BE2C (cell line): Measurements from ENCODE around the gene PIGT.

Experiments used
- DNase-seq: peaks from one replicate; pipeline ENCODE4 v3.0.0-alpha.2; 2020
- H3K27me3 ChIP-seq: fragments of 250-450 bp; sonication (Bioruptor Pico); 2 replicates; pipeline ENCODE4 v1.5.1; 2020; ENCODE audit warnings: mild to moderate bottlenecking
- H3K36me3 ChIP-seq: fragments of 250-450 bp; sonication (Bioruptor Pico); 2 replicates; pipeline ENCODE4 v1.5.1; 2020; ENCODE audit warnings: mild to moderate bottlenecking
- H3K4me1 ChIP-seq: fragments of 250-450 bp; sonication (Bioruptor Pico); 2 replicates; pipeline ENCODE4 v1.5.1; 2020
- H3K4me3 ChIP-seq: 2 replicates; pipeline ENCODE4 v1.5.1; 2011; ENCODE audit warnings: low read depth, low read length
- H3K9me3 ChIP-seq: fragments of 250-450 bp; sonication (Bioruptor Pico); 2 replicates; pipeline ENCODE4 v1.5.1; 2020
- CTCF ChIP-seq: IDR thresholded peaks from 2 replicates; pipeline ENCODE4 v1.5.1; 2012; ENCODE audit warnings: mild to moderate bottlenecking, low read depth, low read length

The PIGT gene

GRCh38 chr20:45463709-45464108 lies 47.8 kb downstream of the PIGT start:
- H3K9me3 ChIP-seq = no peaks in the 10 kb centered on the region
- no peaks in the 10 kb centered on the region for H3K36me3 ChIP-seq
- DNase-seq = no peak
- TF ChIP-seq CTCF = no peak
- H3K27me3 ChIP-seq = peaks cover 79% of the 10 kb centered on the region
- no peak overlapping the region for H3K4me3 ChIP-seq
- H3K4me1 ChIP-seq = no peaks in the 10 kb centered on the region

GRCh38 chr20:45465491-45466266 lies 49.7 kb downstream of the PIGT start:
- no peak for DNase-seq
- no peaks in the 10 kb centered on the region for H3K4me1 ChIP-seq
- no peaks in the 10 kb centered on the region for H3K36me3 ChIP-seq
- no peaks in the 10 kb centered on the region for H3K9me3 ChIP-seq
- no peak overlapping the region for H3K4me3 ChIP-seq
- H3K27me3 ChIP-seq = peaks cover 82% of the 10 kb centered on the region
- TF ChIP-seq CTCF = no peak

- Histone ChIP-seq H3K4me3 (no peak overlapping the region), H3K27me3 (peaks cover 85% of the 10 kb centered on the region), H3K36me3 (no peaks in the 10 kb centered on the region), H3K4me1 (no peaks in the 10 kb centered on the region), H3K9me3 (0 out of 2 replicates have a peak, but pooled peaks cover under 1% of the 10 kb centered on the region)
- no peak for DNase-seq
- no peak for TF ChIP-seq CTCF
These were observed 51.2 kb downstream of the PIGT start for GRCh38 chr20:45467172-45467571.

DNA sequence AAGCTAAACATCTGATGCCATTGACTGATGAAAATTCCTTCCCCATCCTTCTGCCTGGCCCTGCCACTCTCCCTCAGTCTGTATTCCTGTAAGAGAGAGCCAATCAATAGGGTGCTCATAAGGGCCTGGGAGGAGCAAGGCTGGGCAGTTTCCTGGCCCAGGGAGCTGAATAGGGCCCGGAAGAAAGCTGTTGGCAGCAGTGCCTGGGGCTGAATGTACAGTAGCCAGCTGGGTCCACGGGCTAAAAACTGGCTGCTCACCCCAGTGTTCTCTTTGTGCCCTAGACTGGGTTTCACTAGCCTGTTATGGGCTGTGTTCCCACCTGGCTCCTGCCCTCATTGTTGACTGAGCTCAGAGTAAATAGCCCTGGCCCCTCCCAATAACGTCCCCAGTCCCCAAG lies 51.9 kb downstream of the PIGT start:
- Histone ChIP-seq H3K4me3 (no peak overlapping the region), H3K27me3 (peaks cover 80% of the 10 kb centered on the region), H3K9me3 (0 out of 2 replicates have a peak, but pooled peaks cover 2% of the 10 kb centered on the region), H3K36me3 (no peaks in the 10 kb centered on the region), H3K4me1 (no peaks in the 10 kb centered on the region)
- TF ChIP-seq CTCF = no peak
- no peak for DNase-seq

- Histone ChIP-seq H3K9me3 (0 out of 2 replicates have a peak, but pooled peaks cover 2% of the 10 kb centered on the region), H3K36me3 (no peaks in the 10 kb centered on the region), H3K4me3 (peak within 1 kb of the TSS; percentile 29), H3K27me3 (peaks cover 73% of the 10 kb centered on the region), H3K4me1 (no peaks in the 10 kb centered on the region)
- no peak for TF ChIP-seq CTCF
- no peak for DNase-seq
These were observed 53.7 kb downstream of the PIGT start, which contains the start of gene WFDC2 for GRCh38 chr20:45469336-45470261. Gene WFDC2, plus strand, starts transcription at chr20:45469753. Its CDS starts 29 bp downstream, at chr20:45469782.
